Measurements from ENCODE around the gene ADORA1. TPM values are rescaled to one million over a fixed set of nuclear protein-coding genes. Genes with fewer than 3 reads are reported as not detected.

ADORA1 gene
- total RNA-seq, 2 experiments from 2014 or later, result not detected

- peaks cover 5% of the 10 kb centered on the region for H3K27me3 Mint-ChIP-seq
- intact Hi-C loops (cut with DNase I, micrococcal nuclease), result no loop called here
- no peaks in the 10 kb centered on the region for H3K9me3 ChIP-seq (ENCODE audit: control insufficient read depth in 1 of 2, insufficient read depth in 1 of 2, low read length in 2 of 2)
Measured at GRCh38 chr1:203188686-203189232, 61.2 kb downstream of the ADORA1 start.

GRCh38 chr1:203189951-203190352, 62.4 kb downstream of the ADORA1 start:
- ChIA-PET CTCF (no interaction called here), POLR2A (no interaction called here)
- no peaks in the 10 kb centered on the region for H3K9me3 Mint-ChIP-seq
- Histone ChIP-seq H3K27me3 (ENCODE audit: control insufficient read depth in 1 of 2, insufficient read depth in 2 of 2, low read length in 2 of 2) (no peaks in the 10 kb centered on the region), H3K27ac (ENCODE audit: low read depth in 1 of 2, low read length in 2 of 2) (no peak overlapping the region), H3K9me3 (ENCODE audit: control insufficient read depth in 1 of 2, insufficient read depth in 1 of 2, low read length in 2 of 2) (no peaks in the 10 kb centered on the region), H3K36me3 (ENCODE audit: insufficient read depth, low read length) (no peaks in the 10 kb centered on the region), H3K4me3 (ENCODE audit: low read length) (no peak overlapping the region), H3K4me1 (ENCODE audit: insufficient read depth, low read length) (no peaks in the 10 kb centered on the region)
- TF ChIP-seq CTCF (IDR thresholded peaks at IDR 0.05), result no peak
- H3K27me3 Mint-ChIP-seq, result peaks cover 5% of the 10 kb centered on the region
- ATAC-seq (ENCODE audit: poor library complexity) (no peak), DNase-seq (no peak)
- no peak overlapping the region for H3K27ac Mint-ChIP-seq
- no peaks in the 10 kb centered on the region for H3K4me1 Mint-ChIP-seq (ENCODE audit: low read depth)
- no peak overlapping the region for H3K4me3 Mint-ChIP-seq
- intact Hi-C loops (cut with DNase I, micrococcal nuclease), result no loop called here
- H3K36me3 Mint-ChIP-seq (ENCODE audit: low read depth), result no peaks in the 10 kb centered on the region

More at GRCh38 chr1:203188686-203189232, 61.2 kb downstream of the ADORA1 start:
- TF ChIP-seq CTCF (IDR thresholded peaks at IDR 0.05), result no peak
- ATAC-seq (ENCODE audit: poor library complexity) (no peak), DNase-seq (no peak)
- Histone ChIP-seq H3K27me3 (ENCODE audit: control insufficient read depth in 1 of 2, insufficient read depth in 2 of 2, low read length in 2 of 2) (no peaks in the 10 kb centered on the region), H3K36me3 (ENCODE audit: insufficient read depth, low read length) (no peaks in the 10 kb centered on the region), H3K27ac (ENCODE audit: low read depth in 1 of 2, low read length in 2 of 2) (no peak overlapping the region), H3K4me1 (ENCODE audit: insufficient read depth, low read length) (no peaks in the 10 kb centered on the region), H3K4me3 (ENCODE audit: low read length) (no peak overlapping the region)
- ChIA-PET CTCF (no interaction called here), POLR2A (no interaction called here)
- Mint-ChIP-seq H3K36me3 (ENCODE audit: low read depth) (no peaks in the 10 kb centered on the region), H3K4me1 (ENCODE audit: low read depth) (no peaks in the 10 kb centered on the region), H3K9me3 (no peaks in the 10 kb centered on the region), H3K4me3 (no peak overlapping the region), H3K27ac (no peak overlapping the region)

- H3K27me3 ChIP-seq (ENCODE audit: control insufficient read depth in 1 of 2, insufficient read depth in 2 of 2, low read length in 2 of 2), result no peaks in the 10 kb centered on the region
- ChIA-PET POLR2A (no interaction called here), CTCF (no interaction called here)
- Mint-ChIP-seq H3K4me1 (ENCODE audit: low read depth) (no peaks in the 10 kb centered on the region), H3K36me3 (ENCODE audit: low read depth) (no peaks in the 10 kb centered on the region), H3K27ac (no peak overlapping the region), H3K27me3 (peaks cover 5% of the 10 kb centered on the region), H3K4me3 (no peak overlapping the region), H3K9me3 (no peaks in the 10 kb centered on the region)
- H3K4me3 ChIP-seq (ENCODE audit: low read length), result no peak overlapping the region
- ATAC-seq (ENCODE audit: poor library complexity) (no peak), DNase-seq (no peak)
- H3K27ac ChIP-seq (ENCODE audit: low read depth in 1 of 2, low read length in 2 of 2), result no peak overlapping the region
- TF ChIP-seq CTCF (IDR thresholded peaks at IDR 0.05), result no peak
- H3K36me3 ChIP-seq (ENCODE audit: insufficient read depth, low read length), result no peaks in the 10 kb centered on the region
- H3K9me3 ChIP-seq (ENCODE audit: control insufficient read depth in 1 of 2, insufficient read depth in 1 of 2, low read length in 2 of 2), result no peaks in the 10 kb centered on the region
- no peaks in the 10 kb centered on the region for H3K4me1 ChIP-seq (ENCODE audit: insufficient read depth, low read length)
- intact Hi-C loops (cut with DNase I, micrococcal nuclease), result no loop called here
Measured at GRCh38 chr1:203190949-203191348, 63.4 kb downstream of the ADORA1 start.
